ENCODE measurements around the gene CXCL9.

Gene CXCL9

DNA sequence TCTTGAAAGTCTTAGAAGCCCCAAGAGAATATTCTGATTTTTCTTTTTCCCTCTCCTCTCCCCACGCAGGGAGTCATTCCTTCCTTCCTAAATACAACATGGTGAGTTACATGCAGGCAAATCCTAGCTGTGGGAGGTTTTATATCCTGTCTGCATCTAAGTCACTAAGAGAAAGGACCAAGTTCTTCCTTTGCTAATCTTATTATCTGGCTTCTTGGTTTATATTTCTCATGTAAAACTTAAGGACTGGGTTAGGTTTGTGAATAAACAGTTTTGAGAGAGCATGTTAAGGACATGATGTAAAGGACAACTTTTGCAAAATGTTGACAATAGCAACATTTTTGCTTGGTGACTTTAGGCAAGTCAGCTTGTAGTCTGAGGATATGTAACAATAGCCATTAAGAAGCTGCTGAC lies 5.1 kb upstream of the CXCL9 start:
- no peaks in the 10 kb centered on the region for H4K20me1 ChIP-seq (ENCODE audit: insufficient read depth, low read length, poor library complexity, severe bottlenecking)
- H3K9me2 ChIP-seq (replicated peaks; ENCODE audit: low read depth, low read length) = no peaks in the 10 kb centered on the region
- H3K79me2 ChIP-seq (ENCODE audit: insufficient read depth, low read length) = no peaks in the 10 kb centered on the region
- no peak overlapping the region for H3K4me3 ChIP-seq (ENCODE audit: low read length, poor library complexity, severe bottlenecking)
- H2AFZ ChIP-seq (ENCODE audit: low read length) = no peak overlapping the region
- TF ChIP-seq, protein P1, sequence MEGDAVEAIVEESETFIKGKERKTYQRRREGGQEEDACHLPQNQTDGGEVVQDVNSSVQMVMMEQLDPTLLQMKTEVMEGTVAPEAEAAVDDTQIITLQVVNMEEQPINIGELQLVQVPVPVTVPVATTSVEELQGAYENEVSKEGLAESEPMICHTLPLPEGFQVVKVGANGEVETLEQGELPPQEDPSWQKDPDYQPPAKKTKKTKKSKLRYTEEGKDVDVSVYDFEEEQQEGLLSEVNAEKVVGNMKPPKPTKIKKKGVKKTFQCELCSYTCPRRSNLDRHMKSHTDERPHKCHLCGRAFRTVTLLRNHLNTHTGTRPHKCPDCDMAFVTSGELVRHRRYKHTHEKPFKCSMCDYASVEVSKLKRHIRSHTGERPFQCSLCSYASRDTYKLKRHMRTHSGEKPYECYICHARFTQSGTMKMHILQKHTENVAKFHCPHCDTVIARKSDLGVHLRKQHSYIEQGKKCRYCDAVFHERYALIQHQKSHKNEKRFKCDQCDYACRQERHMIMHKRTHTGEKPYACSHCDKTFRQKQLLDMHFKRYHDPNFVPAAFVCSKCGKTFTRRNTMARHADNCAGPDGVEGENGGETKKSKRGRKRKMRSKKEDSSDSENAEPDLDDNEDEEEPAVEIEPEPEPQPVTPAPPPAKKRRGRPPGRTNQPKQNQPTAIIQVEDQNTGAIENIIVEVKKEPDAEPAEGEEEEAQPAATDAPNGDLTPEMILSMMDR (conservative IDR thresholded peaks at IDR 0.05; ENCODE audit: low read length) = no peak
- no peak for TF ChIP-seq EZH2phosphoT487 (IDR thresholded peaks at IDR 0.05; ENCODE audit: borderline replicate concordance)
- H3K9me3 ChIP-seq (ENCODE audit: insufficient read depth, low read depth, low read length) = no peaks in the 10 kb centered on the region
- no peak overlapping the region for H3K9ac ChIP-seq (ENCODE audit: low read depth, low read length, poor library complexity, severe bottlenecking)
- no peaks in the 10 kb centered on the region for H3K36me3 ChIP-seq (ENCODE audit: insufficient read depth, low read length)
- no peak overlapping the region for H3K4me2 ChIP-seq (ENCODE audit: low read depth, low read length, poor library complexity, severe bottlenecking)
- H3K4me1 ChIP-seq (ENCODE audit: insufficient read depth, low read length, poor library complexity, severe bottlenecking) = no peaks in the 10 kb centered on the region
- H3K27me3 ChIP-seq (ENCODE audit: insufficient read depth, low read length, poor library complexity, severe bottlenecking) = no peaks in the 10 kb centered on the region
- H3F3A ChIP-seq (ENCODE audit: low read depth) = no peaks in the 10 kb centered on the region

DNA sequence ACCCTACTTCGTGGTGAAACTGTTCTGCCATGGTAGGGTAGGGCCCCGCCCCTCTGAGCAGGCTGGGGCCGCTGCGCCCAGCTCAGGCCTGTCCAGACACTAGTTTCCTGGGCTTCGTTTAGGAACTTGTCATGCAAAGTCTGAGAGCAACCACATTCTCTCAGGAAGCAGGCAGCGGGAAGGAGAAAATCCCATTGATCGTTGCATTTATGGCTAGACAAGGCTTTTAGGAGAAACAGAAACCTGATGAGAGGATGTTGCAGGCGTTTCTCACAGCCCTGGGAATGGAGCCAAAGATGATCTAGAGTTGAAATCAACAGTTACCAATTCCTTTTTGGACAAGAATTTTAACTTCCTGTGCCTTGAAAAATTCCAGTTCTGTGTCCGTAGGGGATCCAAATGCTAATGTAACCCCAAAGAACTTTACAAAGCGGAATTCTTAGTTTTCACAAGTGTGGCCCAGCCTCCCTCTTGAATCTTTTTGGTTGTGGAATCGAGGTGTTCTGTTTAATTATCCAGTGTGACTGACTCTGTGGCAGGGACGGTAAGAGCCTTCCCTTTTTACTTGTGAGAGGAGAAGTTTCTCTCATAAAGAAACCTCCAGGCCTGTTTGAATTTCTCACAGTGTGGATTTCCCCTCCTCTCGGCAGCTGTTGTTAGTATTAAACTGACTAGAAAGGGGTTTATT lies 4.5 kb upstream of the CXCL9 start:
- Histone ChIP-seq H3K27me3 (ENCODE audit: insufficient read depth, low read length, poor library complexity, severe bottlenecking) (no peaks in the 10 kb centered on the region), H3K9me3 (ENCODE audit: insufficient read depth, low read depth, low read length) (no peaks in the 10 kb centered on the region), H3F3A (ENCODE audit: low read depth) (no peaks in the 10 kb centered on the region), H3K36me3 (ENCODE audit: insufficient read depth, low read length) (no peaks in the 10 kb centered on the region), H2AFZ (ENCODE audit: low read length) (no peak overlapping the region), H3K9me2 (replicated peaks; ENCODE audit: low read depth, low read length) (no peaks in the 10 kb centered on the region), H4K20me1 (ENCODE audit: insufficient read depth, low read length, poor library complexity, severe bottlenecking) (no peaks in the 10 kb centered on the region), H3K4me3 (ENCODE audit: low read length, poor library complexity, severe bottlenecking) (no peak overlapping the region), H3K79me2 (ENCODE audit: insufficient read depth, low read length) (no peaks in the 10 kb centered on the region), H3K4me1 (ENCODE audit: insufficient read depth, low read length, poor library complexity, severe bottlenecking) (no peaks in the 10 kb centered on the region), H3K4me2 (ENCODE audit: low read depth, low read length, poor library complexity, severe bottlenecking) (no peak overlapping the region), H3K9ac (ENCODE audit: low read depth, low read length, poor library complexity, severe bottlenecking) (no peak overlapping the region)
- no peak for TF ChIP-seq EZH2phosphoT487 (IDR thresholded peaks at IDR 0.05; ENCODE audit: borderline replicate concordance)
- TF ChIP-seq, protein P1 (conservative IDR thresholded peaks at IDR 0.05; ENCODE audit: low read length) = no peak

DNA sequence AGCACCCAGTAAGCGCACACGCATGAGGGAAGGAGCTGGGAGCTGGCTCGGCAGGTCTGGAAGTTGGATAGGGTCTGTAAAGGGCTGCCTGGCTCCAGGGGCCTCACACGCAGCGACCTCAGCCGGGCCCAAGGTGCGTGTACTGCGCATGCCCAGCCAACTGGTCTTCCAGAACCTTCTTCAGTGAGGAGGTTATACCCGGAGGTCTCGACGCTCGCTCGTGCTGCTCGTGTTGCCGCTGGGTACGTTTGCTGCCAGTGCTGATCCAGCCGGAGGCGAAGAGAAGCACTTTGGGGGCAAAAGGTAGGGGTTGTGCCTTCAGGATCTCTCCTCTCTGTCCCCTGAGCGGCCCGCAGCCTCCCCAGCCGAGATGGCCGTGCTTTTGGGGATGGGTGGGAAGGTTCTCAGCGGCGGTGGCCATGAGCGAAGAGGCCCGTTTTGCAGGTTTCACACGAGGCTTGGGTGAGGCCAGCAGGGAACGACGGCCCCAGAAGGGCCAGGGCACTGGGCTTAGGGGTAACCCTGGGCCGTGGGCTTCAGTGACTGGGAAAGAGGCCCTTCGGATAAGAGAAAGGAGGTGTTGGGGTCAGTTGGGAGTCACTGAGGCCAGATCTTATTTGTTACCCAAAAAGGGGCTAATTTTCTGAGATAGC lies 3.8 kb upstream of the CXCL9 start:
- no peaks in the 10 kb centered on the region for H3K4me1 ChIP-seq (ENCODE audit: insufficient read depth, low read length, poor library complexity, severe bottlenecking)
- no peak overlapping the region for H3K4me2 ChIP-seq (ENCODE audit: low read depth, low read length, poor library complexity, severe bottlenecking)
- no peaks in the 10 kb centered on the region for H3F3A ChIP-seq (ENCODE audit: low read depth)
- H3K9ac ChIP-seq (ENCODE audit: low read depth, low read length, poor library complexity, severe bottlenecking) = no peak overlapping the region
- H3K79me2 ChIP-seq (ENCODE audit: insufficient read depth, low read length) = no peaks in the 10 kb centered on the region
- H4K20me1 ChIP-seq (ENCODE audit: insufficient read depth, low read length, poor library complexity, severe bottlenecking) = no peaks in the 10 kb centered on the region
- H3K9me3 ChIP-seq (ENCODE audit: insufficient read depth, low read depth, low read length) = no peaks in the 10 kb centered on the region
- TF ChIP-seq, protein P1 (conservative IDR thresholded peaks at IDR 0.05; ENCODE audit: low read length) = no peak
- no peak for TF ChIP-seq EZH2phosphoT487 (IDR thresholded peaks at IDR 0.05; ENCODE audit: borderline replicate concordance)
- H3K4me3 ChIP-seq (ENCODE audit: low read length, poor library complexity, severe bottlenecking) = no peak overlapping the region
- no peak overlapping the region for H2AFZ ChIP-seq (ENCODE audit: low read length)
- no peaks in the 10 kb centered on the region for H3K27me3 ChIP-seq (ENCODE audit: insufficient read depth, low read length, poor library complexity, severe bottlenecking)
- H3K36me3 ChIP-seq (ENCODE audit: insufficient read depth, low read length) = no peaks in the 10 kb centered on the region
- no peaks in the 10 kb centered on the region for H3K9me2 ChIP-seq (replicated peaks; ENCODE audit: low read depth, low read length)

Data from Loucy (cell line).